Ovary (tissue), 9 donors: ENCODE measurements around the gene CADPS2. TPM values are rescaled to one million over a fixed set of nuclear protein-coding genes. Genes with fewer than 3 reads are reported as not detected.

Source experiments
- DNase-seq, 5 donors: peaks; one replicate each; pipeline ENCODE4 v3.0.0-alpha.2; 2019 to 2020
- H3K27ac ChIP-seq, 2 donors: fragments of 200-600 bp; one replicate each; pipeline versions ENCODE4 v1.5.1 to v1.8.0; 2019 to 2022
- H3K27me3 ChIP-seq: fragments of 200-600 bp; one replicate; pipeline ENCODE4 v1.8.0; 2022
- H3K36me3 ChIP-seq: fragments of 200-600 bp; sonication (generic); one replicate; pipeline ENCODE4 v1.5.1; 2019
- H3K4me1 ChIP-seq: one replicate; pipeline ENCODE4 v1.8.1; 2013; ENCODE audit warnings: mild to moderate bottlenecking, moderate library complexity; ENCODE audit not compliant: insufficient read depth
- H3K4me3 ChIP-seq: fragments of 200-600 bp; sonication (generic); one replicate; pipeline ENCODE4 v1.5.1; 2017
- H3K9me3 ChIP-seq, 2 donors: fragments of 200-600 bp in 1 of 2; sonication (generic) in 1 of 2; one replicate each; pipeline versions ENCODE4 v1.5.1 to v1.8.1; 2013 to 2019; ENCODE audit warnings: mild to moderate bottlenecking in 1 of 2, moderate library complexity in 1 of 2
- EP300 ChIP-seq: sonication (generic); formaldehyde crosslinking; IDR thresholded peaks from one replicate; pipeline ENCODE4 v1.6.1; 2017; ENCODE audit warnings: antibody characterized with exemption
- POLR2A ChIP-seq: fragments of 450-650 bp; IDR thresholded peaks from one replicate; pipeline ENCODE4 v1.6.1; 2017; ENCODE audit warnings: antibody characterized with exemption, mild to moderate bottlenecking, moderate library complexity
- WGBS, 3 donors: extraction: QIAGEN DNeasy Blood & Tissue Kit in 1 of 3; methylation state at CpG; one replicate each; pipeline versions ENCODE4 v1.1.5 to v1.1.7; 2013 to 2017; 5-methylcytosine and 5-hydroxymethylcytosine counted together
- intact Hi-C, 4 donors: fragments of 100-400 bp; cut with DNase I; formaldehyde crosslinking; loops; one replicate each; pipeline versions ENCODE4 v1.11.0 to v1.15.1; 2022 to 2023
- polyA plus RNA-seq, 2 donors: library from polyadenylated mRNA; stranded (reverse); fragments of 200-250 nt in 1 of 2; fragments of 350-450 nt in 1 of 2; fragmentation: Illumina TruSeq in 1 of 2; extraction: RNeasy Lipid Tissue Mini Kit (QIAGEN cat#74804) in 1 of 2; gene quantifications; one replicate each; pipeline ENCODE4 v1.2.3, GENCODE V29; 2013 to 2014
- total RNA-seq, 7 donors: library from RNA; depleted of rRNA in 2 of 7; stranded (reverse); fragments of >200 nt in 2 of 7; fragmentation: NEBNext Ultra II Directional in 3 of 7; extraction: Animal tissue kit (Norgen Biotek cat#: 25700) in 3 of 7; gene quantifications; one replicate each; pipeline versions ENCODE4 v1.1.0 to v1.2.4, GENCODE V29; 2016 to 2023
- TF ChIP-seq, protein P1 (sequence below), 3 donors: fragments of 450-650 bp in 2 of 3; fragments of 200-600 bp in 1 of 3; IDR thresholded peaks; one replicate each; pipeline versions ENCODE4 v1.5.1 to v1.8.0; 2016 to 2022; ENCODE audit warnings: antibody characterized with exemption in 3 of 3, mild to moderate bottlenecking in 1 of 3
- donor health status: DM: no; HTN: no; CAD: no; lungs with moderate emphysema.
- donor health status: DM: no; HTN: no; CAD: no.
- donor health status: Bipolar disorder and iron deficiency.
- donor health status: DM: yes; HTN: yes; CAD: no.
- donor health status: DM: no; HTN: no; CAD: no.
- donor health status: DM: yes; HTN: yes; CAD: no.

CADPS2 gene
- total and polyA plus RNA-seq, 9 donors: 10.1 to 26.7 (median 16.6) TPM

GRCh38 chr7:122790591-122790990 lies 95.7 kb downstream of the CADPS2 start:
- H3K27ac ChIP-seq: no peak overlapping the region
- intact Hi-C loops: no loop called here
- peaks cover 9% of the 10 kb centered on the region for H3K4me1 ChIP-seq
- DNase-seq: no peak
- H3K27me3 ChIP-seq: no peaks in the 10 kb centered on the region
- no peaks in the 10 kb centered on the region for H3K36me3 ChIP-seq
- H3K4me3 ChIP-seq: no peak overlapping the region
- 95 to 99% (median 99%) methylated on average over 2 of the region's 2 CpGs for WGBS, 3 donors
- no peaks in the 10 kb centered on the region for H3K9me3 ChIP-seq
- no peak for TF ChIP-seq EP300
- TF ChIP-seq POLR2A: no peak
- TF ChIP-seq, protein P1, sequence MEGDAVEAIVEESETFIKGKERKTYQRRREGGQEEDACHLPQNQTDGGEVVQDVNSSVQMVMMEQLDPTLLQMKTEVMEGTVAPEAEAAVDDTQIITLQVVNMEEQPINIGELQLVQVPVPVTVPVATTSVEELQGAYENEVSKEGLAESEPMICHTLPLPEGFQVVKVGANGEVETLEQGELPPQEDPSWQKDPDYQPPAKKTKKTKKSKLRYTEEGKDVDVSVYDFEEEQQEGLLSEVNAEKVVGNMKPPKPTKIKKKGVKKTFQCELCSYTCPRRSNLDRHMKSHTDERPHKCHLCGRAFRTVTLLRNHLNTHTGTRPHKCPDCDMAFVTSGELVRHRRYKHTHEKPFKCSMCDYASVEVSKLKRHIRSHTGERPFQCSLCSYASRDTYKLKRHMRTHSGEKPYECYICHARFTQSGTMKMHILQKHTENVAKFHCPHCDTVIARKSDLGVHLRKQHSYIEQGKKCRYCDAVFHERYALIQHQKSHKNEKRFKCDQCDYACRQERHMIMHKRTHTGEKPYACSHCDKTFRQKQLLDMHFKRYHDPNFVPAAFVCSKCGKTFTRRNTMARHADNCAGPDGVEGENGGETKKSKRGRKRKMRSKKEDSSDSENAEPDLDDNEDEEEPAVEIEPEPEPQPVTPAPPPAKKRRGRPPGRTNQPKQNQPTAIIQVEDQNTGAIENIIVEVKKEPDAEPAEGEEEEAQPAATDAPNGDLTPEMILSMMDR (IDR thresholded peaks at IDR 0.05): no peak

DNA sequence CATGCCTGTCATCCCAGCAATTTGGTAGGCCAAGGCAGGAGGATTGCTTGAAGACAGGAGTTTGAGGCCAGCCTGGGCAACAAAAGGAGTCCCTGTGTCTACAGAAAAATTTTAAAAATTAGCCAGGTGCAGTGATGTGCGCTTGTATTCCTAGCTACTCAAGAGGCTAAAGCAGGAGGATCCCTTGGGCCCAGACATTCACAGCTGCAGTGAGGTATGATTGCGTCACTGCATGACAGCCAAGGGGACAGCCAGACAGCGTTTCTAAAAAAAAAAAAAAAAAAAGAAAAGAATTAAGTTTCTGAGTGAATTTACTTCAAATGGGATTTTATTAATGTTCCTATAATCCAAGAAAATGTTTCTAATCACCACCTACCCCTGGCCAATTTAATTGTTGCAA lies 96.1 kb downstream of the CADPS2 start:
- no peaks in the 10 kb centered on the region for H3K9me3 ChIP-seq
- DNase-seq: no peak
- no peak for TF ChIP-seq POLR2A
- TF ChIP-seq, protein P1 (IDR thresholded peaks at IDR 0.05): no peak
- TF ChIP-seq EP300: no peak
- H3K4me1 ChIP-seq: peaks cover 9% of the 10 kb centered on the region
- intact Hi-C loops: no loop called here
- no peak overlapping the region for H3K27ac ChIP-seq
- H3K4me3 ChIP-seq: no peak overlapping the region
- 94 to 95% (median 95%) methylated on average over 3 of the region's 3 CpGs for WGBS, 3 donors
- no peaks in the 10 kb centered on the region for H3K36me3 ChIP-seq
- H3K27me3 ChIP-seq: no peaks in the 10 kb centered on the region

DNA sequence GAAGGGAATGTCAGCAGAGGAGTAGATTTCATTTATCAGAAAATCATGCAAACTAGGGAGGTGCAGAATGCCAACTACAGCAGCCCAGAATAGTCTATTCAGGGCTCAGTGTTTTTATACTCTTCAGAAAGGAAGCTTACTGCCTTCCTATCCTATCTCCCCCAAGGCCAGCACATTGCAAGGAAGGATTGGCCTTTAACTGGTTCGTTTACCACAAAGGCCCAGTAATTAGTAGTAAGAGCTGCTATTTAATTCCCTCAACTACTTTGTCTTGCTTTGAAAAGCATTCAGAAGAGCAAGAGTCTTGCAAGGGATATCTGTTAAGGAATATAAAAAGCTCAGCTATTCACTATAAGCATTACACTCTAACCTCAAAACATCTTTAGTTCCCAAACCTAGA lies 97.1 kb downstream of the CADPS2 start:
- 4 to 8% (median 7%) methylated on average over 1 of the region's 1 CpG for WGBS, 3 donors
- H3K4me1 ChIP-seq: peaks cover 9% of the 10 kb centered on the region
- intact Hi-C loops: no loop called here

DNA sequence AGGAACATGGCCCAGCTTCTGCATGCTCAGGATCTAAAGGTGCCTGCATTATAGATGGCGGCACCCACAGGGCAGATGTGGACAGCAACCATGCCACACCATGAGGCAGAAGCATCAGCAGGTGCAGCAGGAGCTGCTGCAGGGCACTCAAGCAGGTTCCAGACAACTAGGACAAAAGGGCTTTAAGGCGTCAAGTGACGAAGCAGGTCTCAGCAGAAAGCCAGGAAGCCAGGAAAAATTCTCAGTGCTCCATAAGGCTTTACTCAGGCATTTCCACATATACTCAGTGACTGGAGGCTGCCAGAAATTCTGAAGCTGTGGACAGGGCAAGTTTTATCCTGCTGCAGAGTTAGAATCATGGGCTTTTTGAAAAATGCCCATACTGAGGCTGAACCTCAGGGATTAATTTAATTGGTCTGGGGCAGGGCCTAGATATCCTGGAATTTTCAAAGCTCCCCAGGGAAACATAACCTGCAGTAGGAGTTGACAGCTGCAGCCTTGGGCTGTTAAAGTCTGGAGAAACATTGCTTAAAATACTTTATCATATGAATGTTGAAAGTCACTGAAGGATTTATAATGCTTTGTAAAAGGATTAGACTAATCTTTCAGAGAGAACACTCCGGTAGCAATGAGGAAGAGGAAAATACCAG lies 115.4 kb downstream of the CADPS2 start:
- no peak for TF ChIP-seq EP300
- TF ChIP-seq, protein P1 (IDR thresholded peaks at IDR 0.05): no peak
- TF ChIP-seq POLR2A: no peak
- no peaks in the 10 kb centered on the region for H3K36me3 ChIP-seq
- intact Hi-C loops: no loop called here
- 78 to 91% (median 81%) methylated on average over 4 of the region's 4 CpGs for WGBS, 3 donors
- DNase-seq: no peak
- H3K9me3 ChIP-seq: no peaks in the 10 kb centered on the region
- H3K4me1 ChIP-seq: no peaks in the 10 kb centered on the region
- no peaks in the 10 kb centered on the region for H3K27me3 ChIP-seq
- no peak overlapping the region for H3K4me3 ChIP-seq
- no peak overlapping the region for H3K27ac ChIP-seq

More for the DNA sequence above, 97.1 kb downstream of the CADPS2 start:
- H3K36me3 ChIP-seq: no peaks in the 10 kb centered on the region
- no peak overlapping the region for H3K4me3 ChIP-seq
- no peak for DNase-seq
- H3K27me3 ChIP-seq: no peaks in the 10 kb centered on the region
- no peak overlapping the region for H3K27ac ChIP-seq
- H3K9me3 ChIP-seq: no peaks in the 10 kb centered on the region
- TF ChIP-seq, protein P1 (IDR thresholded peaks at IDR 0.05): no peak
- TF ChIP-seq POLR2A: no peak
- TF ChIP-seq EP300: no peak
